SU-DHL-6 (cell line): ENCODE data around the gene KDM7A.

Experiments
- CTCF ChIP-seq: fragments of 200-600 bp; sonication (generic); IDR thresholded peaks from one replicate; pipeline ENCODE4 v1.5.1; 2017; ENCODE audit warnings: antibody characterized with exemption, mild to moderate bottlenecking, low read length, moderate library complexity; ENCODE audit not compliant: insufficient read depth, poor library complexity, severe bottlenecking
- EZH2phosphoT487 ChIP-seq: fragments of 200-600 bp; sonication (generic), shearing (Covaris generic); conservative IDR thresholded peaks from 2 replicates; pipeline ENCODE4 v1.6.1; 2018; ENCODE audit warnings: mild to moderate bottlenecking, antibody characterized with exemption, low read length, moderate library complexity, mixed read lengths

- TF ChIP-seq CTCF (no peak), EZH2phosphoT487 (no peak)
These were observed 15.7 kb downstream of the KDM7A start for GRCh38 chr7:140161047-140161446.
